Activated T-cell treated with anti-CD3 and anti-CD28 coated beads for 48 hours (primary cell): ENCODE results near the gene CDYL.

Experiments used
- DNase-seq: peaks from one replicate; pipeline ENCODE4 v3.0.0-alpha.2; 2020; ENCODE audit warnings: low read depth

Gene CDYL

DNA sequence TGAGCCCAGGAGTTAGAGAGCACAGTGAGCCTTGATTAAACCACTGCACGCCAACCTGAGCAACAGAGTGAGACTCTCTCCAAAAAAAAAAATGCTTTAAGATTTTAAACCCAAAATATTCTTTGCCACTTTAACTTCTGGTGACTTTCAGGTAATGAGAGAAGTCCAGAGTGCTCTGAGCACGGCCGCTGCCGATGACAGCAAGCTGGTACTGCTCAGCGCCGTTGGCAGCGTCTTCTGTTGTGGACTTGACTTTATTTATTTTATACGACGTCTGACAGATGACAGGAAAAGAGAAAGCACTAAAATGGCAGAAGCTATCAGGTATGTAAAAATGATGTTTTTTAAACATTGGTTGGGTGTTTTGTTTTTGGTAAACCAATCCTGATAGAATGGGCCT lies 161.2 kb downstream of the CDYL start:
- no peak for DNase-seq

- no peak for DNase-seq
These were observed 163.0 kb downstream of the CDYL start for GRCh38 chr6:4939241-4939640.

GRCh38 chr6:4940416-4940815 lies 164.2 kb downstream of the CDYL start:
- no peak for DNase-seq

DNA sequence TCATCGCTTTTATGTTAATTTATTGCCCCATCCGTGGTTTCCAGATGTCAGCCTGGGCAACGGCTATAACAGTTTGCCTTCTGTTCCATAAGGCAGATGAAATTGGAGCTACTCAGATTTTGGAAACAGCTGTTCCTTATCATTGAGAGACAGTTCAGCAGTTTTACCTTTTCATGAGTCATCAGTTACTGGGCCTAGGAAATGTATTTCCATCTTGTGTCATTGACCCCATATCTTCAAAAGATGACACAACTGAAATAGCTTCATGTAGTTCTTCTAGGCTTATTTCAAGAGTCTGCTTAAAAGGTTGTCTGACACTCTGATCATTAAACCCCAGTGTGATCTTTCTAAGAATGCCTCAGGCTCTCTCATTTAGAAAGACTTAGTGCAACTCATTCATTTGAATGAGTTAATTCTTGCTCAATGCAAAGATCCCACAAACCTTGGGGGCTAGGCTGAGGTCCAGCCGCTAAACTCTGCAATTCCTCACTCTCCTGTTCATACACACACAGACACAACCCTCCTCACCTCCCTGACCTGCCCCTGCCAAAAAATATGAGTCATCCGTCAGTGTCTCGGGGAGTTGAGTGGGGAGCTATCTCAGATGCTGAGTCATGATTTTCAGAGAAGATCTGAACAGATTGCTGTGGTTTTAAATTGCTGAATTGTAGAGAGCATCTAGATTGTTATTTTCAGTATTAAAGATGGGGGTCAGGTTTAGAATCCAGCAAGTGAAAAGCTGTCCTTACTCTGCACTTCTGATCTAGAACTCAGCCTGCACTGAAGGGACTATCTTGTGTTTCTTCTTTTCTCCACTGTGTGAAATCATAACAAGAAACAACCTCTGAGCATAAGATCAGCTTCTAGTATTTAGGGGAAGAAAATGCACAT lies 165.8 kb downstream of the CDYL start:
- DNase-seq: peak; percentile 36

DNA sequence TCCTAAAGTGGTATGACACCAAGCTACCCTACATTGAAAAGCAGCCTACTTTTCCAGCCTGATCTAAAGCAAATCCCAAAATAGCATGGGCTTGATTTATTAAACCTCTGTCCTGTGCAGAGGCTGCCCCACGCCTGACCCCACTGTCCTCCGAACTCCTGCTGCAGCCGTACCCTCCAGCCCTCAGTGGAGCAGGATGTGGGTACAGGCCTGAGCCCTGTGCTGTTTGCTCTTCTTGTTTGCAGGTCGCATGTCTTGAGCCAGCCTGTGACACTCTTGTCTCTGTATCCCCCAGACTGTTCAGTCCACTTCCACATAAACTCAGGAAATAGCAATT lies 166.4 kb downstream of the CDYL start:
- no peak for DNase-seq

DNA sequence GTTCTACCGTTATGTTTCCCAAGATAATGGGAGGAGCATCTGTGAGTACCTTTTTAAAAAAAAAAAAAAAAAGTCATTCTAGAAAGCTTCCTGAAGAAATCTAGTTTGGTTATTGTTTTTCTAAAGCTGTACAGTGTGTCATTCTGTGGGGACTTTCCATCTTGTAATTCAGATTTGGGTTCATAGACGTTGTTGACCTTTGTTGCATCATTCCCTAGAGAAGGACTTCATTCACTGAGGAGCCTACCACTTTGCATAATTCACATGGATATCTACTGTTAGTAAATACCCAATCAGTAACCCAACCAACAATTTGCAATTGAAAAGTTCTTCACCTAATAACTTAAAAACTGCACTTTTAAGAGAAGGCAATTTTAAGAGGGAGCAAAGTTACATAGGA lies 167.5 kb downstream of the CDYL start:
- no peak for DNase-seq

- DNase-seq: no peak
These were observed 168.1 kb downstream of the CDYL start for GRCh38 chr6:4944325-4944724.

DNA sequence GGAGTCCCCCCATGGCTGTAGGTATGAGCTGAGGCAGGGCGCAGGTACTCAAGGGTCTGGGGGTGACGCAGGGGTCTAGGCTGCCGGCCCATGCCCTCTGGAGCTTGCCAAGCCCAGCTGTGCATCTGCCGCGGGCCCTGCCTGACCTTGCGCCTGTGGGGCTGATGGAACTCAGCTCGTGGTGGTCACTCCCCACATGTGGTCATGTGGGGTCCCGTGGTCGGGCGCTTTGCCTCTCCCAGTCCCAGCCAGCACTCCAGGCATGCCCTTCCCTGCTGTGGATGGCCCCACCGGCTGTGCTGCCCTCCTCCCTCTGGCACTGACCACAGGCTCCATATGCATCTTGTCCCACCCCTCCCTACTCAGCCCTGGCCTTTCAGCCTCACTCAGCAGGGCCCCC lies 170.3 kb downstream of the CDYL start:
- no peak for DNase-seq

- no peak for DNase-seq
These were observed 171.5 kb downstream of the CDYL start for GRCh38 chr6:4947716-4948115.

DNA sequence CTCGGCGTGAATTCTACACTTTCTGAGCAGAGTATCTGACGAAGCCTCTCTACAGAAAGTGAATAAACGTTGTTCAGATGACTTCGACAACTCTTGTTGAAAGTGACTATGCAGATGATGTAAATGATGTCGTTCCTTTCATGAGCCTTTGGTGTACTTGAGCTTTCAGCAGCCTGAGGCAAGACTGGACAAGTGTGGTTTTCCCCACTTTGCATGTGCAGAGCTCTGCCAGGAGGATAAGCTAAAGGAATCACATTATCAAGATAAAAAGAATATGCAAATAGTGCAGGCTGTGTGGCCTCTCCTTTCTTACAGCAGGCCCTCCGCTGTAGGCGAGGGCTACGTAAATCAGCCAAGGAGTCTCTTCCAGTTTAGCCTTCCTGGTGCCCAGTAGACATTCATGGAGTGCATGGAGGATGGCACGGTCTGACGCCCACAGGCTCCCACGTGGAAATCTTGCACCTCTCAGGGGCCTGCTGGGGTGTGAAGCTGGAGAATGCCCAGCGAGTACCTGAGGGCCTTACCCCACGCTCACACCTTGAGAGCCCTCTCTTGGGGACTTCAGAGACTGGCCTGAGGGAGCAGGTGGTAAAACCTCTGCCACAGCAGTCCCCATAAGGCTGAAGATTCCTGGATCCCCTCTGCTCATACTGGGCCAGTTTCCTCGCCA lies 172.7 kb downstream of the CDYL start:
- no peak for DNase-seq

DNA sequence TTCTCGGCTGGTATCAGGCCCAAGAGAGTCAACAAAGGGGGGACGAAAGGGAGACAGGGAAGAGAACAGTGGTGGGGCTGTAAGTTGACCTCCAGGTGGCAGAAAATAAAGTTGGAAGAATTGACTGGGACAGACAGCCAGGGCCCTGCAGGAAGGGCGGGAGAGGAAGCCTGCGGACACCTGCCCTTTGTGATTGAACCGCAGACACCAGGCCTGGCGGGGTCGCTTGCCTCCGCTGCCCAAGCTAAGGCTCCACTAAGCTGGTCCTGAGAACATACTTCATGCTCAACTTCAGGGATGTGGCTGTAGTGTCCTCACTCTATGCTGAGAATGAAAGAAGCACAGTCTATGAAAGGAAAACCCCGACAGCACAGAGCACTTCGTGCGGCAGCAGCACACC lies 173.9 kb downstream of the CDYL start:
- no peak for DNase-seq

GRCh38 chr6:4950836-4951533 lies 174.8 kb downstream of the CDYL start:
- DNase-seq: no peak

- DNase-seq: no peak
These were observed 177.2 kb downstream of the CDYL start for GRCh38 chr6:4953440-4953839.

DNA sequence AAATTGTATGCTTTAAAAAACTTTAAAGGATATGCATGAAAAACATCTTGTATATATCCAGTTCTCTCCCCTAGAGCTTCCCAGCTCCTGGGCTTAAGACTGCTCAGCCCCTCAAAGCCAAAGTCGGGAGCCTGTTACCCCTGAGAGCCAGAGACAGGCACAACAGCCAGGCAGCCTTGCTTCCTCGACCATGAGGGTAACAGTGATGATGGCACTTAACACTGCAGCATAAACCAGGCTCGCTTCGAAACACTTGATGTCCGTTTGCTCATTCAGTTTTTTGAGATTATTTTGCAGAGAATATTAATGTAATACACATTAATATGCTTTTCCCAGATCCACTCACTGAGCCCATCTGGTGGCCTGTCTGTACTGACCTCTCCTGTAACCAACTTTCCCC lies 180.4 kb downstream of the CDYL start:
- no peak for DNase-seq

- no peak for DNase-seq
These were observed 181.5 kb downstream of the CDYL start for GRCh38 chr6:4957521-4958231.

DNA sequence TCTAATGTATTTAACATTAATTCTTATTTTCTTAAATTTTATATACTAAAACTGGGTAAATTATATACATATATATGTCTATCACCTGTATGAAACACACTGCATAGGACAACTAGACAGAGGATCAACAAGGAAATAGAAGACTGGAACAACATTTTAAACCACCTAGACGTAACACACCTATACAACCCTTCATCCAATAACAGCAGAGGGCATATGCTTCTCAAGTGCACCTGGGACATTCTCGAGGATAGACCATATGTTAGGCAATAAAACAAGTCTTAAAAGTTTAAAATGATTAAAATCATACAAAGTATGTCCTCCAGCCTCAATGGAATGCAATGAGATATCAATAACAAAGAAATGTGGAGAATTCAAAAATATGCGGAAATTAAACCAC lies 182.4 kb downstream of the CDYL start:
- DNase-seq: no peak

DNA sequence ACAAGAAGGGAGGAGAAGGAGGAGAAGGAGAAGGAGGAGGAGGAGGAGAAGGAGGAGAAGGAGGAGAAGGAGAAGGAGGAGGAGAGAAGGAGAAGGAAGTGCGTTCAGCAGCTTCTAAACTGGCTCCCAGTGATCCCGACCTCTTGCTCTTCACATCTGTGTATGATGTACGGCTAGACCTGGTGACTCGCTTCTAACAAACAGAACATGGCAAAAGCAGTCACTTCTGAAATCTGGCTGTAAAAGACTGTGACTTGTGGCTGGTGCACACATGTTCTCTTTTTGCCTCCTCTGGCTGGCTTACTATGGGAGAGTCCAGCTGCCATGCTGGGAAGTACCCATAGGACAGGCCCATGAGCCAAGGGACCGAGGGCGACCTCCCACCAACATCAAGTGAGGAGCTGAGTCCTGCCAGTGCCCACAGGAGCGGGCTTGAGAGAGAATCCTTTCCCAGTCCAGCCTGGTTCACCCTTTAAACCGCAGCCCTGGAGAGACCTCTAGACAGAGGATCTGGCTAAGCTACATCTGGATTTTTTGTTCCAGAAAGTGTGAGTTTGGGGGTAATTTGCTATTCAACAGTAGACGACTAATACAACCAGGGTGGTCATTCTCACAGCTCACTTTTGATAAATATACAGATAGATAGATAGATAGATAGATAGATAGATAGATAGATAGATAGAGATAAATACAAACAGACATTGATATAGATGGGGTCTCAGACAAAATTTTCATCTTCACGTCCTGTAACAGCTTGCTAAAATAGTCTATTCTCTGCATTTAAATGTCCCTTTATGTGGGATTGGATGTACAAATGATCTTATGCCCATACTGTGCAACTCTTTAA lies 185.3 kb downstream of the CDYL start:
- no peak for DNase-seq

GRCh38 chr6:4962905-4963304 lies 186.7 kb downstream of the CDYL start:
- no peak for DNase-seq

GRCh38 chr6:4964675-4965561 lies 188.7 kb downstream of the CDYL start:
- DNase-seq: no peak

- DNase-seq: no peak
These were observed 189.6 kb downstream of the CDYL start for GRCh38 chr6:4965562-4966389.
